ENCODE measurements around the gene OSR1.
"Not testable (repeated sequence)": the region's sequence is repeated elsewhere in the genome, so short reads cannot be mapped to it uniquely, and the experiment has no call there.

OSR1 gene

GRCh38 chr2:19358242-19359020, at the start of gene OSR1:
Gene OSR1 (minus strand): TSS chr2:19358623. CDS start chr2:19353805, 4,818 bp downstream.
- DNase-seq = no peak

GRCh38 chr2:19403785-19404184, 45.4 kb upstream of the OSR1 start:
- no peak for DNase-seq

- no peak for DNase-seq
Observed at GRCh38 chr2:19392191-19392590, 33.8 kb upstream of the OSR1 start.

GRCh38 chr2:19389469-19389868, 31.0 kb upstream of the OSR1 start:
- DNase-seq = not testable (repeated sequence)

- no peak for DNase-seq
Observed at GRCh38 chr2:19380532-19380931, 22.1 kb upstream of the OSR1 start.

GRCh38 chr2:19378939-19379338, 20.5 kb upstream of the OSR1 start:
- no peak for DNase-seq

GRCh38 chr2:19377717-19378116, 19.3 kb upstream of the OSR1 start:
- DNase-seq = no peak

GRCh38 chr2:19373352-19373751, 14.9 kb upstream of the OSR1 start:
- DNase-seq = no peak

- DNase-seq = no peak
Observed at GRCh38 chr2:19371996-19372582, 13.7 kb upstream of the OSR1 start.

GRCh38 chr2:19369341-19369955, 11.0 kb upstream of the OSR1 start:
- DNase-seq = no peak

- no peak for DNase-seq
Observed at GRCh38 chr2:19368760-19369159, 10.3 kb upstream of the OSR1 start.

- no peak for DNase-seq
Observed at GRCh38 chr2:19367326-19367725, 8.9 kb upstream of the OSR1 start.

GRCh38 chr2:19365126-19365525, 6.7 kb upstream of the OSR1 start:
- no peak for DNase-seq

GRCh38 chr2:19364014-19364413, 5.6 kb upstream of the OSR1 start:
- no peak for DNase-seq

- no peak for DNase-seq
Observed at GRCh38 chr2:19363474-19363778, 5.0 kb upstream of the OSR1 start.

- DNase-seq = peak; percentile 62
Observed at GRCh38 chr2:19362755-19363473, 4.5 kb upstream of the OSR1 start.

- peak; percentile 63 for DNase-seq
Observed at GRCh38 chr2:19362094-19362754, 3.8 kb upstream of the OSR1 start.

GRCh38 chr2:19361325-19361990, 3.0 kb upstream of the OSR1 start:
- no peak for DNase-seq

- DNase-seq = no peak
Observed at GRCh38 chr2:19360966-19361321, 2.5 kb upstream of the OSR1 start.

GRCh38 chr2:19360266-19360965, 2.0 kb upstream of the OSR1 start:
- DNase-seq = no peak

- no peak for DNase-seq
Observed at GRCh38 chr2:19359456-19359855, 1.0 kb upstream of the OSR1 start.

- DNase-seq = no peak
Observed at GRCh38 chr2:19359021-19359357, 566 bp upstream of the OSR1 start.

All from inflammatory macrophage treated with lipopolysaccharide for 4 hours (primary cell).